GM12801 (cell line): Measurements from ENCODE around the gene PRADC1.

Experiments
- TF ChIP-seq, protein P1 (sequence below): IDR thresholded peaks from one replicate; pipeline ENCODE4 v1.5.1; 2011; ENCODE audit warnings: control low read depth; ENCODE audit not compliant: insufficient read length; ENCODE audit errors: extremely low read depth

Gene PRADC1

DNA sequence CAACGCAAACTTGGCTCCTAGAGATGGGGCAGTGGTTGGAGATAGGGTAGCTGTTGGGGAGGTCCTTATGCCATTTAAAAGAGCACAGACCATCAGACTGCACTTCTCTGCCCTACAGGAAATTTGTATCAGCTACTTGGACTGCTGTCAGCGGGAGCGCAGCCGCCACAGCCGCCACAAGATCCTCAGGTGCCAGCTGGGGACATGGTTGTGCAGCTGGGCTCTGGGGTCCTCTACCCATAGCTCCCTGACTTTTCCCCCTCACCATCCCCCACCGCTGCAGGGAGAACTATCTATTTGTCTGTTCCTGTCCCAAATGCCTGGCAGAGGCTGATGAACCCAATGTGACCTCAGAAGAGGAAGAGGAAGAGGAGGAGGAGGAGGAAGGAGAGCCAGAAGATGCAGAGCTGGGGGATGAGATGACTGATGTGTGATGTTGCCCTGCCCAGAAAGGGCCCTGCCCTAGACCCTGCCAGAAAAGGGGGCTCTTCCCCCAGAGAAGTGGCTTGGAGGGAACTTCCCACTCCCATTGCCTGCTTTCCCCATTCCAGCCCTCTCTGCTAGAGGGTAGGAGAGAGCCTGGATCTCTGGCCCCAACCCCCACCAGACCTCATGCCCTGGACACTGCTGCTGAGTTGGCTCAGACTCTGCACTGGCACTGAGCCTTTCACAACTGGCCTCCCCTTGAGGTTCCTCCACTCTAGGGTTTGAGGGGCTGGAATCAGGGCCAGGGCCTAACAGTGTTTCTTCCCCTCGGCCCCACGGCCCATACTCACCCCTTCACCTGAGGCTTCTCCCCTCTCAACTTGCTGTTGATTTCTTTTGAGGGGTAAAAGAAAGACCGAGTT, 7.3 kb downstream of the PRADC1 start:
- TF ChIP-seq, protein P1, sequence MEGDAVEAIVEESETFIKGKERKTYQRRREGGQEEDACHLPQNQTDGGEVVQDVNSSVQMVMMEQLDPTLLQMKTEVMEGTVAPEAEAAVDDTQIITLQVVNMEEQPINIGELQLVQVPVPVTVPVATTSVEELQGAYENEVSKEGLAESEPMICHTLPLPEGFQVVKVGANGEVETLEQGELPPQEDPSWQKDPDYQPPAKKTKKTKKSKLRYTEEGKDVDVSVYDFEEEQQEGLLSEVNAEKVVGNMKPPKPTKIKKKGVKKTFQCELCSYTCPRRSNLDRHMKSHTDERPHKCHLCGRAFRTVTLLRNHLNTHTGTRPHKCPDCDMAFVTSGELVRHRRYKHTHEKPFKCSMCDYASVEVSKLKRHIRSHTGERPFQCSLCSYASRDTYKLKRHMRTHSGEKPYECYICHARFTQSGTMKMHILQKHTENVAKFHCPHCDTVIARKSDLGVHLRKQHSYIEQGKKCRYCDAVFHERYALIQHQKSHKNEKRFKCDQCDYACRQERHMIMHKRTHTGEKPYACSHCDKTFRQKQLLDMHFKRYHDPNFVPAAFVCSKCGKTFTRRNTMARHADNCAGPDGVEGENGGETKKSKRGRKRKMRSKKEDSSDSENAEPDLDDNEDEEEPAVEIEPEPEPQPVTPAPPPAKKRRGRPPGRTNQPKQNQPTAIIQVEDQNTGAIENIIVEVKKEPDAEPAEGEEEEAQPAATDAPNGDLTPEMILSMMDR = no peak

GRCh38 chr2:73223821-73224220, 9.2 kb downstream of the PRADC1 start:
- TF ChIP-seq, protein P1 = no peak

DNA sequence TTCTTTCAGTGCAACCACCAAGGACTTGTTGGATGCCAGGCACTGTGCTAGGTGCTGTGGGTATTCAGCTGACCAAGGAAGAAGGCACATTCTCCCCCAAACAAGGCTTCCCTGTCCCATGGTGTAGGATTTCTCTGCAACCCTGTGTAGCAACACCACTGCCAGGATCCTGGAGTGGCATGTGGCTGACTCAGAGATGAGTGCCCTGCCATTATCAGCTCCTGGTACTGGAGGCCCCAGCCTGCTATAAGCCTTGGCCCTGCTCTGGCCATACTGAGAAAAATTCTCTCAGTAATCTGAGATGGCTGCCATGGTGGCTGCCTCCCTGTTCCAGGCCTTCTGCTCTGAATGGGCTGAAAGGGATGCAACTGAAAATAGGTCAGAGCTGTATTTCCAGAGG, 14.7 kb downstream of the PRADC1 start:
- TF ChIP-seq, protein P1 = no peak

DNA sequence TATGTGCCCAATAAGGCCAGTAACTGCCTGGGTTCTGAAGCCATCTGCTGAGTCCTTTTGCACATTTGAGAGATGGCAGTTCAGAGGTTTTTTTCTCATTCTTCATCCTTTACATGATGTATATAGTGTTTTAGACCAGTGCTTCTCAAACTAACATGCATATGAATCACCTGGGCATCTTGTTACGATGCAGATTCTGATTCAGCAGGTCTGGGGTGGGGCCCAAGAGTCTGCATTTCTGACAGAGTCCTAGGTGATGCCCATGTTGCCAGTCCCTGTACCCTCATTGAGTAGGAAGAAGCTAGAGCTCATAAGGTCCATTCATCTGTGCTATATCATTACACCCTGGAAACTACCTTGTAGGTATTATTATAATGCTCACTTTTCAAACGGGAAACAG, 15.2 kb downstream of the PRADC1 start:
- TF ChIP-seq, protein P1 = no peak

GRCh38 chr2:73217160-73217559, 15.9 kb downstream of the PRADC1 start:
- TF ChIP-seq, protein P1 = no peak

DNA sequence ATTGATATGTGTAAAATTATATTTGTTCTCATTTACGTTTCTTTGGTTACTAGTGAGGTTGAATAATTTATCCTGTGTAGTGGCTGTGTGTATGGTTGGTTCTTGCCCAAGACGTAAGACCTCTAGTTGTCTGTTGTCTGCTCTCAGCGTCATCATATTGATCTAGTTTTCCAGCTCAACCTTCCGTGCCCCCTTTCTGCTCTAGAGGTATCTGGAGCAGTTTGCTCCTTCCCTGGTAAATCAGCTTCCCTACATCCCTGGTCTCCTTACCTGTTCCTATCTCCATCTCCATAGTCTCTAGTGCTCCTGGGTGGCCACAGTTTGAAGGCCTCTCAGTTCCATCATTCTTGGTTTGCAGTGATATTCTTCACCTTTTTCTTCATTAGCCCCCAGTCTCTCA, 17.8 kb downstream of the PRADC1 start:
- TF ChIP-seq, protein P1 = no peak

DNA sequence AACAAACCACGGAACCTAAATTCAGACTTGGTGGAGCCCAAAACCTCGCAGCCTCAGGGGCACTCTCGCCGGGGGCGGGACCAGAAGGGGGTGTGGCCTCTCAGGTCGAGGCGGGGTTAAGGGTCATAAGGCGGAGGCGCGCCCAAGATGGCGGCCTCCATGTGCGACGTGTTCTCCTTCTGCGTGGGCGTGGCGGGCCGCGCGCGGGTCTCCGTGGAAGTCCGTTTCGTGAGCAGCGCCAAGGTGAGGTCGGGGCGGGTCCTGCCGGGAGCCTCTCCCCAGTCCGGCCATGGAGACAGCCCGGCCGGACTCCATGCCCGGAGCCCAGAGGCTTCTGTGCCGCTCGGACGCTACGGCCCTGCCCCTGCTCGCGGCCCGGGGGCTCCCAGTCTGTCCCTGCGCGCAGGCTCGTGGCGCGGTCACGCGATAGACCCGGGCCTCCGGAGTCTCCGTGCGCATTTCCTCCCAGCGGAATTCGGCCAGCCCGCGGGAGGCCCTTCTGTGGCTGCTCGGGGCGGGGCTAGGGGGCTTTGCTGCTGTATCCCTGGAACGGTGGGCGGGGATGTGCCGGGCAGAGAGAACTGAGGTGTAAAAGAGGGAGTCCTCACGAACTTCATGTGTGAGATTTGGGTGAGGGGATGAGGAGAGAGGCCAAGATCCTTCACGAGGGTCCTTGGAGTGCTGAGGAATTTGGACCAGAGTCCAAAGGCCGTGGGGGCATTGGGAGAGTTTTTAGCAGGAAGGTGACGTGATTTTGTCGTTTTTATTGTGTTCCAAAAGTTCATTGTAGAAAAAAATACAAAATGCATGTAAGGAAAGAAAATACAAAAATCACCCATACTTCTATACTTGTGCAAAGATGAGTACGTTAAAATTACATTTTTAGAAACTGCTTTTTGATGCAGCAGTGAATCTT, 18.7 kb downstream of the PRADC1 start, which contains the start of gene SMYD5:
Gene SMYD5, plus strand, starts transcription at position 126 of the 916 bp plus-strand sequence. Its CDS starts 22 bp downstream, at position 148.
- TF ChIP-seq, protein P1 = no peak
